ENCODE results near the gene ATP13A3. TPM values are rescaled to one million over a fixed set of nuclear protein-coding genes. Genes with fewer than 3 reads are reported as not detected.

Gene ATP13A3
- total and polyA plus RNA-seq, 9 of the 15 experiments (the other 6 are each of a cell fraction or from before 2014, with no cell fraction given) = 16.6 to 135 (median 86.6) TPM

DNA sequence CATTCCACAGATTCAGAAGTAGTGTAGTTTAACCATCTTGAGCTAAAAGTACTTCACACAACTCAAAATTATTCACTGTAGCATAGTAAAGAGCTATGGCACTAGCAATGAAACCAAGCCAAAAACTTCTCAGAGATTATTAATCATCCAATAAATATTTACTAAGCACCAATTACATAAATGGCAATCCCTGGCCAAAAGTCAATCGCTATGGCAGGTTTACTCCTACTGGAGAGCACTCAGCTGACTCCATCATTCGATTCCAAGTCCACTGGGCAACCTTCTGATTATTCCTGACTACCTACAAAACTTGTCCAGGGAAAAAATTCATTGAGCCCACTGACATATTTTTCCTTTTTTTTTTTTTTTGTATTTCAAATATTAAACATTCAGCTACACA, 23.9 kb downstream of the ATP13A3 start (continued):
- TF ChIP-seq ZNF318 (IDR thresholded peaks at IDR 0.05; ENCODE audit: borderline replicate concordance in 1 of 2, low read depth in 1 of 2) = no peak
- TF ChIP-seq SAFB (IDR thresholded peaks at IDR 0.05; ENCODE audit: borderline replicate concordance, low read depth, low read length) = no peak
- no peak for TF ChIP-seq RHOXF2B (CRISPR knock-in tag; conservative IDR thresholded peaks at IDR 0.05)
- TF ChIP-seq ZNF12 (CRISPR knock-in tag; IDR thresholded peaks at IDR 0.05) = no peak
- TF ChIP-seq MECOM (CRISPR knock-in tag; IDR thresholded peaks at IDR 0.05) = no peak
- TF ChIP-seq ARHGAP35 (IDR thresholded peaks at IDR 0.05; ENCODE audit: partially characterized antibody) = no peak
- no peak for TF ChIP-seq POLR3G (IDR thresholded peaks at IDR 0.05; ENCODE audit: extremely low read depth, insufficient read length, insufficient replicate concordance)
- no peak for TF ChIP-seq ZNF146 (CRISPR knock-in tag; IDR thresholded peaks at IDR 0.05; ENCODE audit: unreplicated experiment)
- TF ChIP-seq, protein P1, sequence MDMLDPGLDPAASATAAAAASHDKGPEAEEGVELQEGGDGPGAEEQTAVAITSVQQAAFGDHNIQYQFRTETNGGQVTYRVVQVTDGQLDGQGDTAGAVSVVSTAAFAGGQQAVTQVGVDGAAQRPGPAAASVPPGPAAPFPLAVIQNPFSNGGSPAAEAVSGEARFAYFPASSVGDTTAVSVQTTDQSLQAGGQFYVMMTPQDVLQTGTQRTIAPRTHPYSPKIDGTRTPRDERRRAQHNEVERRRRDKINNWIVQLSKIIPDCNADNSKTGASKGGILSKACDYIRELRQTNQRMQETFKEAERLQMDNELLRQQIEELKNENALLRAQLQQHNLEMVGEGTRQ (CRISPR knock-in tag; IDR thresholded peaks at IDR 0.05) = no peak
- no peak for TF ChIP-seq KDM5B (IDR thresholded peaks at IDR 0.05; ENCODE audit: insufficient replicate concordance, low read depth, low read length)
- TF ChIP-seq ZNF79 (CRISPR knock-in tag; IDR thresholded peaks at IDR 0.05; ENCODE audit: low read depth) = no peak
